ENCODE measurements around the gene SPPL2C.
"Not testable (repeated sequence)": the region's sequence is repeated elsewhere in the genome, so short reads cannot be mapped to it uniquely, and the experiment has no call there.

Gene SPPL2C

DNA sequence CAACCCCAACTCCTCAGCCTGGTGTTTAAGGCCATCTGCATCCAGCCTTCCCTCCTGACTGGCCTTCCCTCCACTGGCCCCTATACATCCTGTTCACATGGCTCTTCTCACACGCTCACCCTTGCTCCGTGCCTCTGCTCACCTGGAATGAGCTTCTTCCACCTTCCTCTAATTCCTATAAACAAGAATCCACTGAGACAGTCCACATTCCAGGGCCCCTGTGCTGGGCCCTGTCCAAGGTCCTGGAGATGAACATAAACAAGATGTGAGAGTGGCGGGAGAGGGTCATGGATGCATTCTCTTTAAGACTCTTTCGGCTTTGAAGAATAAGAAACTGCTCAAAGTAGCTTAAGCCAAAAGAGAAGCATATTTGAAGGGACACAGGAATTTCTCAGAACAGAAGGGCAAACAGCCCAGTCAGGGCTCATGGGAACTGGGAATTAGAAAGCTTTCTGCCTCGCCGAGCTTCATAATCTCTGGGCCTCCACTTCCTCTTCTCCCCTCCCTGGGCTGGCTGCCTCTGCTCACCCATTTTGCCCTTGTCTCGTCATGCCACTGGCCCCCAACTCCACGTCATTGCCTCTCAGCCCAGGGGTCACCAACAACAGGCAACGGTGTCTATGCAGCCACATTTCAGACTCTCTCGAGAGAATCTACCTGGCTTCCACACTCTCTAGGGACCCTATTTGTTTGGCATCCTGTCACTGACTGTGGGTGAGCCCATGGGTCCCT lies 13.5 kb downstream of the SPPL2C start:
- TF ChIP-seq, protein P1, sequence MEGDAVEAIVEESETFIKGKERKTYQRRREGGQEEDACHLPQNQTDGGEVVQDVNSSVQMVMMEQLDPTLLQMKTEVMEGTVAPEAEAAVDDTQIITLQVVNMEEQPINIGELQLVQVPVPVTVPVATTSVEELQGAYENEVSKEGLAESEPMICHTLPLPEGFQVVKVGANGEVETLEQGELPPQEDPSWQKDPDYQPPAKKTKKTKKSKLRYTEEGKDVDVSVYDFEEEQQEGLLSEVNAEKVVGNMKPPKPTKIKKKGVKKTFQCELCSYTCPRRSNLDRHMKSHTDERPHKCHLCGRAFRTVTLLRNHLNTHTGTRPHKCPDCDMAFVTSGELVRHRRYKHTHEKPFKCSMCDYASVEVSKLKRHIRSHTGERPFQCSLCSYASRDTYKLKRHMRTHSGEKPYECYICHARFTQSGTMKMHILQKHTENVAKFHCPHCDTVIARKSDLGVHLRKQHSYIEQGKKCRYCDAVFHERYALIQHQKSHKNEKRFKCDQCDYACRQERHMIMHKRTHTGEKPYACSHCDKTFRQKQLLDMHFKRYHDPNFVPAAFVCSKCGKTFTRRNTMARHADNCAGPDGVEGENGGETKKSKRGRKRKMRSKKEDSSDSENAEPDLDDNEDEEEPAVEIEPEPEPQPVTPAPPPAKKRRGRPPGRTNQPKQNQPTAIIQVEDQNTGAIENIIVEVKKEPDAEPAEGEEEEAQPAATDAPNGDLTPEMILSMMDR (conservative IDR thresholded peaks at IDR 0.05), result no peak
- TF ChIP-seq ZFX (IDR thresholded peaks at IDR 0.05), result no peak
- no peak overlapping the region for H3K27ac ChIP-seq

DNA sequence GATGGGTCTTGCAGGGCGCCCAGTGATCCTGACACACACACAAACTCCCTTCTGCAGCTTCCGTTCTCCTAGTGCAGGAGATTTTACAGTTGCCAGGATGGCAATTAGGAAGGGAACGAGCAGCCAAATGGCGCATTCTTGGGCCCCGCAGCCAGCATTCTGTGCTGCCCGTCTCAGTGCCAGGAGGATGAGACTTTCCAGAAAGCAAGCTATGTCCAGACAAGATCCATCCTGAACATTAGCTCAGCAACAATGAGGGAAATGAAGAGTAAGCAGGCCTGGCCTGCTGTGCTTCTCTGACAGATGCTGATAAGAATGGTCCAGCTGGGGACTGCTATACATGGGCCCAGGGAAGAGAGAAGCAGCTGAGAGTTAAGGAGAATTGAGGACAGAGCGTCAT lies 16.5 kb downstream of the SPPL2C start:
- H3K27ac ChIP-seq, result no peak overlapping the region
- no peak for TF ChIP-seq ZFX (IDR thresholded peaks at IDR 0.05)
- TF ChIP-seq, protein P1 (conservative IDR thresholded peaks at IDR 0.05), result no peak

DNA sequence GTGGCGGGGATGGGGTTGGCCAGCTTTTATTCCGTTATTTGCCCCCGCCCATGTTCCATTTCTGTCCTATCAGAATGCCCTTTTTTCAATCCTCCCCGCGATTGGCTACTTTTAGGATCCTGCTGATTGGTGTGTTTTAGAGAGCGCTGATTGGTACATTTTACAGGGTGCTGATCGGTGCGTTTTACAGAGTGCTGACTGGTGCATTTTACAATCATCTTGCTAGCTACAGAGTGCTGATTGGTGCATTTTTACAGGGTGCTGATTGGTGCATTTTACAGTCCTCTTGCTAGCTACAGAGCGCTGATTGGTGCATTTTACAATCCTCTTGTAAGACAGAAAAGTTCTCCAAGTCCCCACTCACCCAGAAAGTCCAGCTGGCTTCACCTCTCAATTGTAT lies 17.4 kb downstream of the SPPL2C start:
- not testable (repeated sequence) for H3K27ac ChIP-seq

DNA sequence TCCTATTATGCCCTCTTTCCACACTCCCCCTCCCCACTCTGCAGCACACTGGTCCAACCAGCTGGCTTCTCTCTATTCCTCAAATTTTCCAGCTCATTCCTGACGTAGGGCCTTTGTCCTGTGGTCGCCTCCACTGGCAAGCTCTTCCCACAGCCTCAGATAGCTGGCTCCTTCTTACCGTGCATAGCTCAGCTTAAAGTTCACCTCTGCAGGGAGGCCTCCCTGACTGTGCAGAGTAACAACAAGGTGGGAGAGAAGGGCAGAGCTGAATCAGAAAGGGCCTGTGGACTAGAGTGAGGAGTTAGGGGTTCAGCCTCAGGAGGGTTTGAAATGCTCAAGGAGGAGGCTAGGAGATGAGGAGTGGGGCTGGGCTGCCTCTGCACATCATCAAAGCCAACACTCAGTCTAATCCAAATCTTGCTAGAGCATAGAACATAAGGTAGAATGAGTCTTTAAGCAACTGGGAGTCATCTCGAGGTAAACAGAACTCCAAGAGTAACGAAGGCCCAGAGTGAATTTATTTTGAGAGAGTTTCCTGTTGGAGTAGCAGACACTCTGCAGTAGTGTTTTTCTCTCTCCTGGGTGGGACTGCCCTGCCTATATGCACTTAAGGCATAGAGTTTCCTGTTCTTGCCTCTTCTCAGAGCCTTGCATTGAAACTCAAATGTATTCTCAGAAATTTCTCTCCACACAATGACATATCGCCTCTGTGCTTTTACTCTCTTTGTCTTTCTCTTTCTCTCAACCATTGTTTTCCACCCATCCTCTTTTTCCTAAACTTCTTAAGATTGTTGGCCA lies 19.4 kb downstream of the SPPL2C start:
- TF ChIP-seq, protein P1 (conservative IDR thresholded peaks at IDR 0.05), result no peak
- TF ChIP-seq ZFX (IDR thresholded peaks at IDR 0.05), result no peak
- H3K27ac ChIP-seq, result no peak overlapping the region

DNA sequence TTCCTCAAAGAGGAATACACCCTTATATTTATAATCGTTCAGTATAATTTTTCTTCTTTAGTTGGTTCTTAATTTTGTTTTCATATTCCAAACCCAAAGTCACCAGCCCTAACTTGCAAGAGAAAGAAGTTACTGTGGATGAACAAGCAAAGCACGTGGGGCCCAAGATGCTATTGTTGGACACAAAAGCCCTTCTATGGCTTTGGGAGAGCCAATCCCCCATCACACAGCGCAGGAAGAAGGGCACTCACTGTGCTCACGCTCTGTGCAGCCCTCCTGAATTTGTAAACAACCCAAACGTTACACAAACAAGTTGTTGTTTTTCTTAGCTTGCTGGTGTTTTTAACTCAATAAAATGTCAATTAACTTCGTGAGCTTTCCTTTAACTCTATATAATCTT lies 22.5 kb downstream of the SPPL2C start:
- no peak overlapping the region for H3K27ac ChIP-seq
- TF ChIP-seq, protein P1 (conservative IDR thresholded peaks at IDR 0.05), result no peak
- no peak for TF ChIP-seq ZFX (IDR thresholded peaks at IDR 0.05)

DNA sequence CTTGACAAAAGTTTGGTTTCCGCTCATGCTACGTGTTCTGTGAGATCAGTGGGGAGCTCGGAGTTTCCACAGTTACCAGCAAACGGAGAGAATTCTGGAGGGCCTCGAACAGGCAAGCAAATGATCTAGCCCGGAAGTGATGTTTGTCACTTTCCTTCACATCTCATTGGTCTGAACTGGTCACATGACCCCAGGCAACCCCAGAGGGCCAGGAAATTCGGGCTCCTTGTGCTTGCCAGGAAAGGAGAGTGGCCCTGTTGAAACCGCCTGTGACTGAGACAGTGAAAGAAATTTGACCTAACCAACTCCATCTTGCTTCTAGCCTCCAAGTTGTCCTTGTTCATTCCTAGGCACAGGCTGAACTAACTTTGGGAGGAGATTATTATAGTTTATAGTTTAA lies 23.0 kb downstream of the SPPL2C start:
- TF ChIP-seq, protein P1 (conservative IDR thresholded peaks at IDR 0.05), result no peak
- TF ChIP-seq ZFX (IDR thresholded peaks at IDR 0.05), result no peak
- H3K27ac ChIP-seq, result no peak overlapping the region

DNA sequence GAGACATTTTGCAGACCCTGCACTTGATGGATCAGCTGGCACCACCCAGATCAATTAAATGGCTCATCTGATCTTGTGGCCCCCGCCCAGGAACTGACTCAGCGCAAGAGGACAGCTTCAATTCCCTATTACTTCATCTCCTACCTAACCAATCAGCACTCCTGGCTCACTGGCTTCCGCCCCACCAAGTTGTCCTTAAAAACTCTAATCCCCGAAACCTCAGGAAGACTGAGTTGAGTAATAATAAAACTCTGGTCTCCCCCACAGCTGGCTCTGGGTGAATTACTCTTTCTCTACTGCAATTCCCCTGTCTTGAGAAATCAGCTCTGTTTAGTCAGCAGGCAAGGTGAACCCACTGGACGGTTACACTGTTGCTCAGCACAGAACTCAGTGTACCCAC lies 23.6 kb downstream of the SPPL2C start:
- H3K27ac ChIP-seq, result no peak overlapping the region
- no peak for TF ChIP-seq ZFX (IDR thresholded peaks at IDR 0.05)
- TF ChIP-seq, protein P1 (conservative IDR thresholded peaks at IDR 0.05), result no peak
